VCaP (cell line): ENCODE data around the gene NMNAT3.

Experiments used
- H3K27ac ChIP-seq: fragments of 450-650 bp; 2 replicates; pipeline ENCODE4 v1.5.1; 2017
- TF ChIP-seq, protein P1 (sequence below): fragments of 450-650 bp; conservative IDR thresholded peaks from 2 replicates; pipeline ENCODE4 v1.5.1; 2017; ENCODE audit warnings: mild to moderate bottlenecking, moderate library complexity

NMNAT3 gene

DNA sequence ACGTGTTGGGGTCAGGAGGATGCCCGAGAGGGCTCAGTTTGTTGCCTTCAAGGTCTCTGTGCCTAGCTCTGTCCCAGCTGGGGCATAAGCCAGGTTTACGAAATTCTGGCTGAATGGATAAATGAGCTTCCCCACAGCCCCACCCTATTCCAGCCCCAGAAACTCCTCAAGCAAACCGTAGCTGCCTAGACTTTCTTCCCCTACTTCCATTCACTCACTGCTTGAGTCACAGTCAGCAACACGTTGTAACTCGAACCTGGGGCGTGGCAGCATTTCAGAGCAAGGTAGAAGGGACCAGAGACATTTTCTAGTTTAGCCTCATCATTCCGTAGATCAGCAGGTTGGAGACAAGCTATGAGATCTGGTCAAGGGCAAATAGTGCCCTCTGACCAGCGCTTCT is 24.2 kb downstream of the NMNAT3 start:
- TF ChIP-seq, protein P1, sequence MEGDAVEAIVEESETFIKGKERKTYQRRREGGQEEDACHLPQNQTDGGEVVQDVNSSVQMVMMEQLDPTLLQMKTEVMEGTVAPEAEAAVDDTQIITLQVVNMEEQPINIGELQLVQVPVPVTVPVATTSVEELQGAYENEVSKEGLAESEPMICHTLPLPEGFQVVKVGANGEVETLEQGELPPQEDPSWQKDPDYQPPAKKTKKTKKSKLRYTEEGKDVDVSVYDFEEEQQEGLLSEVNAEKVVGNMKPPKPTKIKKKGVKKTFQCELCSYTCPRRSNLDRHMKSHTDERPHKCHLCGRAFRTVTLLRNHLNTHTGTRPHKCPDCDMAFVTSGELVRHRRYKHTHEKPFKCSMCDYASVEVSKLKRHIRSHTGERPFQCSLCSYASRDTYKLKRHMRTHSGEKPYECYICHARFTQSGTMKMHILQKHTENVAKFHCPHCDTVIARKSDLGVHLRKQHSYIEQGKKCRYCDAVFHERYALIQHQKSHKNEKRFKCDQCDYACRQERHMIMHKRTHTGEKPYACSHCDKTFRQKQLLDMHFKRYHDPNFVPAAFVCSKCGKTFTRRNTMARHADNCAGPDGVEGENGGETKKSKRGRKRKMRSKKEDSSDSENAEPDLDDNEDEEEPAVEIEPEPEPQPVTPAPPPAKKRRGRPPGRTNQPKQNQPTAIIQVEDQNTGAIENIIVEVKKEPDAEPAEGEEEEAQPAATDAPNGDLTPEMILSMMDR, result no peak
- H3K27ac ChIP-seq, result no peak overlapping the region

DNA sequence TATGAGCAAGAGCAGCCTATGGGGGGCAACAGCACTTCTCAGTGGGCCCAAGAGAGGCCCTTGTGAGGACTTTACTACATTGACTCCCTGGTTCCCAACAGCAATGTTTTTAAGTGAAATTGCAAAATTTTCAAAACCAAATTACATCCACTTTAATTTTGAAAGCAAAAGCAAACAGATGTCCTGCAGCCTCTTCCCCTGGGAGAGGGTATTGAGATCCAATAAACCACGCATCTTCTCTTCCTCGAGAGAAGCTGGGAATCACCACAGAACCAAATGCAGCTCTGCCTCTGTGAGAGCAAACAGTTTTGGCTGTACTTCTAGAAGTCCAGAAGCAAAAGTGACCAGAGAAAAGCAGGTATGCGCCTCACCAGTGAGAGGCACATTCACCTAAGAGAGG is 25.2 kb downstream of the NMNAT3 start:
- H3K27ac ChIP-seq, result no peak overlapping the region
- TF ChIP-seq, protein P1, result no peak

DNA sequence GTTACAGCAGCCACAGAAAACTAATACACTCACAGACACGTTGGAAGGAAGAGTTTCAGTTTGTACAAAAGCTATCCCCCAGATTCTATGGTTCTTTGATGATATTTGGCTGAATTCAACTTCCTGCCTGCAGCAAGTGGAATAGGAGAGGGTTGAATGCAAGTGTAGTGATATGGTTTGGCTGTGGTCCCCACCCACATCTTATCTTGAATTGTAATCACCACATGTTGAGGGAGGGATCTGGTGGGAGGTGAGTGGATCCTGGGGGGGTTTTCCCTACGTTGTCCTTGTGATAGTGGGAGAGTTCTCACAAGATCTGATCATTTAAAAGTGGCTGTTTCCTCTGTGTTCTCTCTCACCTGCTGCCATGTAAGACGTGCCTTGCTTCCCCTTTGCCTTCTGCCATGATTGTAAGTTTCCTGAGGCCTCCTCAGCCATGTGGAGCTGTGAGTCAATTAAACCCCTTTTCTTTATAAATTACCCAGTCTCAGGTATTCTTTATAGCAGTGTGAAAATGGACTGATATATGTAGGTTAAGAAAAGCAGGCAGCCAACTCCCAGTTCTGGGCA is 29.8 kb downstream of the NMNAT3 start:
- TF ChIP-seq, protein P1, result no peak
- no peak overlapping the region for H3K27ac ChIP-seq

DNA sequence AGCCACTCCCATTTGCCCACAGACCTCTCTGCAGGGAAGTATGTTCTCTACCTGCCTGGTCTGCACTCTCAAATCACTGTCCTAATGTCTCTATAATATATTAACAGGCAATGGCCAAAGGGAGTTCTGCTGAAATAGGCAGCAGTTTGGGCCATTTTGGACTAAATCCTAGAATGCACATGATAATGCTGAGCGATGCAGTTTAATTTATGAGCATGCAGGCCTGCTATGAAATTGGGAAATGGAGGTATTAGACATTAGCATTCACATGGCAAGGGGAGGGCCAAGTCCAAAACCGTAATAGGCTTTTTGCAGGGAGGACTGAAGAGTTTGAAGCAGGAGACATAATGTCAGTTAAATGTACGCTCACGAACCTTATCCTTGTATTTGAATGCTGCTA is 31.3 kb downstream of the NMNAT3 start:
- TF ChIP-seq, protein P1, result no peak

DNA sequence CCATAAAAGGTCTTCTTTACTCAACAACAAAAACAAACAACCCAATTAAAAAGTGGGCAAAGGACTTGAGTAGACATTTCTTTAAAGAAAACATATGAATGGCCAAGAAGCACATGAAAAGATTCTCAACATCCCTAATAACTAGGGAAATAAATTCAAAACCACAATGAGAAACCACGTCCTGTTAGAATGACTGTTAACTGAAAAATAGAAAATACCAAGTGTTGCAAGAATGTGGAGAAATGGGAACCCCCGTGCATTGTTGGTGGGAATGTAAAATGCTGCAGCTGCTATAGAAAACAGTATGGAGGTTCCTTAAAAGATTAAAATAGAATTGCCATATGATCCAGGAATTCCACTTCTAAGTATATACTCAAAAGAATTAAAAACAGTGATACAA is 34.8 kb downstream of the NMNAT3 start:
- TF ChIP-seq, protein P1, result no peak
- no peak overlapping the region for H3K27ac ChIP-seq

More for the DNA sequence above, 31.3 kb downstream of the NMNAT3 start:
- H3K27ac ChIP-seq, result no peak overlapping the region

DNA sequence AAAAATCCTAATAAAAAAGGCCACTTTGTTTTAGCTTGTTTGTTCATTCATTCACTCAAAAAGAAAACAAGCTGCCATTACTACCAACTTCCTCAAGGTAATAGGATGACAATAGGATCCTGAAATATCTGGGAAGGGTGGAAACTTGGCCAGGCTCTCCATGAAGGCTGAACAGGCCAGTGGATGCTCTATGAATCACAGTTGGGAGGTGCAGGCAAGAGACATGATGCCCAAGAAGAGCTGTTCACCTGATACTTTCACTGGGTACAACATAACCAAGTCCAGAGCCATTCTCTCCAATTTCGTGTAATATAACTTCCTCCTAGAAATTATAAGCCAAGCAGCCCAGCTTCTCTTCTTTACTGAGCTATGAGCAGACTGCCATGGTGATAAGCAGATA is 37.3 kb downstream of the NMNAT3 start:
- H3K27ac ChIP-seq, result no peak overlapping the region
- TF ChIP-seq, protein P1, result no peak

DNA sequence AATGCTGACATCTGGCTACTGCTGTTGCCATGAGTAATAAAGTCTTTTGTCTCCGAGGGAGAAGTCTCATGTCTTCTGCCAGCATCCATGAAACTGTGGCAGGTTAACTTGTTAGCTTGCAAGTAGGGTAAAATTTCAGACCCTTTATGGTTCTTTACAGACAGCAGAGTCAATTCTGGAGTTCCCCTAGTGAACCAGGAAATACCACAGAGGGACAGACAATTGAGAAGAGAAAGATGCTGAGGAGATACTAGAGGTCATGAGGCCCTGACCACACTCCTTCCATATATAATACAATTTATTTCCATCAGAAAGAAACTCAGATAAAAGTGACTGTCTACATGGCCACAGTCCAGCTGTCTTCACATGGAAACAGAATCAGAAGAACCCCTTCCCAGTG is 38.1 kb downstream of the NMNAT3 start:
- TF ChIP-seq, protein P1, result no peak
- no peak overlapping the region for H3K27ac ChIP-seq
